Caco-2 (cell line): Measurements from ENCODE around the gene SPDYE4. TPM values are rescaled to one million over a fixed set of nuclear protein-coding genes. Genes with fewer than 3 reads are reported as not detected.

Experiments
- BruUV-seq: library from RNA; stranded (reverse); fragments of 400-500 nt; replicated peaks from 2 replicates; lab custom pipeline; 2021; lab: Mats Ljungman, UMichigan
- CTCF ChIA-PET: fragments of 300-600 bp; sonication (Branson Sonifier 250); formaldehyde crosslinking; loops from one replicate; lab custom pipeline; 2022; ENCODE audit warnings: antibody characterized with exemption; lab: Charles Lee
- POLR2A ChIA-PET: fragments of 300-600 bp; sonication (Branson Sonifier 250); formaldehyde crosslinking; loops from one replicate; lab custom pipeline; 2022; ENCODE audit warnings: antibody characterized with exemption; lab: Charles Lee
- DNase-seq, 2 experiments: peaks; one replicate each; pipeline versions ENCODE4 v3.0.0 to v3.0.0-alpha.2; 2020 to 2022
- H3K27me3 ChIP-seq: replicated peaks from 2 replicates; pipeline ENCODE4 v1.6.0; 2011; ENCODE audit warnings: low read length; ENCODE audit not compliant: control insufficient read depth, insufficient read depth
- H3K36me3 ChIP-seq: 2 replicates; pipeline ENCODE4 v1.5.1; 2011; ENCODE audit warnings: low read length; ENCODE audit not compliant: control insufficient read depth, insufficient read depth
- H3K4me1 ChIP-seq: fragments of 250-450 bp; sonication (Bioruptor Pico); 2 replicates; pipeline ENCODE4 v1.5.1; 2020; ENCODE audit warnings: mild to moderate bottlenecking
- H3K4me3 ChIP-seq: 2 replicates; pipeline ENCODE4 v1.5.1; 2011; ENCODE audit warnings: low read depth, mild to moderate bottlenecking, control low read depth, low read length
- H3K9me3 ChIP-seq: fragments of 250-450 bp; sonication (Bioruptor Pico); 2 replicates; pipeline ENCODE4 v1.5.1; 2020; ENCODE audit warnings: mild to moderate bottlenecking, moderate library complexity
- H3K27ac Mint-ChIP-seq: one replicate; pipeline ENCODE4 v1.8.0; 2022; ENCODE audit warnings: mixed read lengths; ENCODE audit not compliant: unreplicated experiment
- H3K27me3 Mint-ChIP-seq: one replicate; pipeline ENCODE4 v1.8.0; 2022; ENCODE audit warnings: mixed read lengths; ENCODE audit not compliant: insufficient read depth, unreplicated experiment
- H3K36me3 Mint-ChIP-seq: one replicate; pipeline ENCODE4 v1.8.0; 2022; ENCODE audit warnings: mild to moderate bottlenecking, mixed read lengths; ENCODE audit not compliant: insufficient read depth, unreplicated experiment
- H3K4me1 Mint-ChIP-seq: one replicate; pipeline ENCODE4 v1.8.0; 2022; ENCODE audit warnings: low read depth, mixed read lengths; ENCODE audit not compliant: unreplicated experiment
- H3K4me3 Mint-ChIP-seq: one replicate; pipeline ENCODE4 v1.8.0; 2022; ENCODE audit warnings: mild to moderate bottlenecking, moderate library complexity, mixed read lengths; ENCODE audit not compliant: unreplicated experiment
- H3K9me3 Mint-ChIP-seq: one replicate; pipeline ENCODE4 v1.8.0; 2022; ENCODE audit warnings: mixed read lengths; ENCODE audit not compliant: unreplicated experiment
- CTCF ChIP-seq, 2 experiments: fragments of 200-600 bp in 1 of 2; IDR thresholded peaks; 1 replicate in 1 of 2; 2 replicates in 1 of 2; pipeline versions ENCODE4 v1.5.1 to v1.8.0; 2011 to 2022; ENCODE audit warnings: antibody characterized with exemption in 1 of 2, control low read depth in 1 of 2, inconsistent platforms in 1 of 2, low read depth in 1 of 2, low read length in 1 of 2, mild to moderate bottlenecking in 1 of 2, moderate library complexity in 1 of 2; ENCODE audit not compliant: insufficient read depth in 1 of 2, severe bottlenecking in 1 of 2, unreplicated experiment in 1 of 2
- intact Hi-C: fragments of 100-400 bp; cut with micrococcal nuclease; formaldehyde crosslinking; loops from one replicate; pipeline ENCODE4 v1.10.0; 2022; ENCODE audit not compliant: unreplicated experiment
- total RNA-seq: library from RNA; stranded (reverse); gene quantifications from 2 replicates; pipeline ENCODE4 v1.2.3, GENCODE V29; 2022

The SPDYE4 gene
- total RNA-seq, 1 experiment from 2014 or later = not detected

DNA sequence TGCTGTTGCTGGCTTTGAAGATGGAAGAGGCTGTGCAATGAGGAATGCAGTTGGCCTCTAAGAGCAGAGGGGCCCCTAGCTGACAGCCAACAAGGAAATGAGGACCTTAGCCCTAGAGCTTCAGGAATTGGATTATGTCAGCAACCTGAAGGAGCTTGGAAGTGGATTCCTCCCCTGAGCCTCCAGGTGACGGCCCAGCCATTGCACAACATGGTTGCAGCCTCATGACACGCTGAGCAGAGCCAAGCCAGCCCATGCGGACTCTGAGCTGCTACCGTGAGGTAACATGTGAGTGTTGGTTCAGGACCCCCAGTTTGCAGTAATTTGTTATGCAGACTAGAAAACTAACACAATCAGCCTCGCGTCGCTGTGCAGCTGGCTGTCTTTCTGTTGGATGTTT, 33.9 kb downstream of the SPDYE4 start:
- Mint-ChIP-seq H3K27me3 (no peaks in the 10 kb centered on the region), H3K9me3 (peaks cover 10% of the 10 kb centered on the region), H3K4me1 (peaks cover 30% of the 10 kb centered on the region), H3K4me3 (no peak overlapping the region), H3K27ac (peak overlapping the region; percentile 29), H3K36me3 (no peaks in the 10 kb centered on the region)
- TF ChIP-seq CTCF (IDR thresholded peaks at IDR 0.05; ENCODE audit: insufficient read depth in 1 of 2, low read depth in 1 of 2, low read length in 1 of 2, severe bottlenecking in 1 of 2, unreplicated experiment in 1 of 2) = no peak
- ChIA-PET CTCF (interaction anchor here (1.4 kb wide), 1 partner anchor 21 kb away, joined by 6 read pairs; no protein-coding TSS in a partner anchor), POLR2A (interaction anchor here (1.6 kb wide), 1 partner anchor 94 kb away, joined by 4 read pairs; the partner anchor contains the start of gene MYH10)
- intact Hi-C loops = loop anchor here (2.0 kb wide), 1 partner anchor 50 kb away; no protein-coding TSS in a partner anchor
- Histone ChIP-seq H3K36me3 (no peaks in the 10 kb centered on the region), H3K4me1 (peaks cover 22% of the 10 kb centered on the region), H3K4me3 (no peak overlapping the region), H3K27me3 (no peaks in the 10 kb centered on the region), H3K9me3 (no peaks in the 10 kb centered on the region)
- peak; percentile 63 to 78 for DNase-seq
- BruUV-seq = no TSS peak

- H3K36me3 ChIP-seq = no peaks in the 10 kb centered on the region
- no peak overlapping the region for H3K4me3 ChIP-seq
- H3K9me3 ChIP-seq = no peaks in the 10 kb centered on the region
- no peaks in the 10 kb centered on the region for H3K27me3 Mint-ChIP-seq
- H3K4me1 Mint-ChIP-seq = peaks cover 20% of the 10 kb centered on the region
- H3K36me3 Mint-ChIP-seq = no peaks in the 10 kb centered on the region
- H3K9me3 Mint-ChIP-seq = no peaks in the 10 kb centered on the region
- intact Hi-C loops = no loop called here
- no peaks in the 10 kb centered on the region for H3K27me3 ChIP-seq
- ChIA-PET CTCF (no interaction called here), POLR2A (no interaction called here)
- no peak for TF ChIP-seq CTCF (IDR thresholded peaks at IDR 0.05; ENCODE audit: insufficient read depth in 1 of 2, low read depth in 1 of 2, low read length in 1 of 2, severe bottlenecking in 1 of 2, unreplicated experiment in 1 of 2)
- H3K27ac Mint-ChIP-seq = no peak overlapping the region
- H3K4me3 Mint-ChIP-seq = no peak overlapping the region
- BruUV-seq = no TSS peak
- DNase-seq = no peak
- H3K4me1 ChIP-seq = peaks cover 23% of the 10 kb centered on the region
Measured at GRCh38 chr17:8720596-8720995, 37.8 kb downstream of the SPDYE4 start.

DNA sequence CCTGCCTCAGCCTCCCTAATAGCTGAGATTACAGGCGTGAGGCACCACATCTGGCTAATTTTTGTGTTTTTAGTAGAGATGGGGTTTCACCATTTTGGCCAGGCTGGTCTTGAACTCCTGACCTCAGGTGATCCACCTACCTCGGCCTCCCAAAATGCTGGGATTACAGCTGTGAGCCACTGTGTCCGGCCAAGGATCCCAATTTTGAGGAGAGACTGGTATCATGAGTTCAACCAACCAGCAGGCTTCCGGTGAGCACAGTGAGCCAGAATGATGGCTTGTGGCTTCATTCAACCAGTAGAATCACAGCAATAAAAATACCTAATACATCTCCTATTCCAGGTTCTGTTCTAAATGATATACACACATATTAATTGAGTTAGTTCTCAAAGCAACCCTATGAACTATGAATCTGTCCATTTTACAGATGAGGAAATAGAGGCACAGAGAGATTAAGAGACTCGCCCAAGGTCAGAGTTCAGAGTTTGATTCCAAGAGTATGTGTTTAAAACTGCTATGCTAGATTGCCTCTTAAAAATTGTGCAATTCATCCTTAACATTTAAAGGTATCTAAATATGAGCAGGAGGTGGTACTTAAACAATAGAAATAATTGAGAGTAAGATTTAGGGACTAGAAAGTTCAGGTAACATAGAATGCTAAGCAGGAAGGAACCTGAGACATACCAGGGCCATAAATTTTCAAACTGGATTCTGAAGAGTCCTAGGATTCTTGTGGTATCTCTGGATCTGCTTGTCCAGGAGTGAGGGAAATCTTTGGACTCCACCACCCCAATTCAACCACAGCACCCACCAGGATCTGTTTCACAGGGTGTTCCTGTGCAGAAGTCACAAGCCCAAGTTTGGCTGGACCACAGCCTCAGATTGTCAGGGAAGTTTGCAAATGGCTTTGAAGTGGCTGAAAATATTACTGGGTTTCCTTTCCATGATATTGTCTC, 38.8 kb downstream of the SPDYE4 start:
- intact Hi-C loops = no loop called here
- H3K9me3 Mint-ChIP-seq = no peaks in the 10 kb centered on the region
- ChIA-PET POLR2A (no interaction called here), CTCF (no interaction called here)
- peaks cover 15% of the 10 kb centered on the region for H3K4me1 ChIP-seq
- no peaks in the 10 kb centered on the region for H3K27me3 Mint-ChIP-seq
- BruUV-seq = no TSS peak
- H3K36me3 Mint-ChIP-seq = no peaks in the 10 kb centered on the region
- peak; percentile 21 to 53 for DNase-seq
- peaks cover 20% of the 10 kb centered on the region for H3K4me1 Mint-ChIP-seq
- no peak overlapping the region for H3K4me3 Mint-ChIP-seq
- H3K27me3 ChIP-seq = no peaks in the 10 kb centered on the region
- H3K4me3 ChIP-seq = no peak overlapping the region
- no peak for TF ChIP-seq CTCF (IDR thresholded peaks at IDR 0.05; ENCODE audit: insufficient read depth in 1 of 2, low read depth in 1 of 2, low read length in 1 of 2, severe bottlenecking in 1 of 2, unreplicated experiment in 1 of 2)
- H3K36me3 ChIP-seq = no peaks in the 10 kb centered on the region
- no peaks in the 10 kb centered on the region for H3K9me3 ChIP-seq
- H3K27ac Mint-ChIP-seq = peak overlapping the region; percentile 57
